ENCODE measurements around the gene MDM2. TPM values are rescaled to one million over a fixed set of nuclear protein-coding genes. Genes with fewer than 3 reads are reported as not detected.
"Not testable (repeated sequence)": the region's sequence is repeated elsewhere in the genome, so short reads cannot be mapped to it uniquely, and the experiment has no call there.

Gene MDM2
- total RNA-seq, 2 experiments from 2014 or later, result 143 to 318 TPM

GRCh38 chr12:68815928-68816800 lies 8.2 kb downstream of the MDM2 start:
- CTCF ChIA-PET (ENCODE audit: unreplicated experiment), result interaction anchor here (0.6 kb wide), 1 partner anchor 457 kb away, joined by 3 read pairs; no protein-coding TSS in a partner anchor
- POLR2A ChIA-PET, result interaction anchor here (0.6 to 1.6 kb wide), 13 partner anchors 8 to 968 kb away, joined by 3 to 7 read pairs (median 4); partner anchors contain the start of gene MDM2

DNA sequence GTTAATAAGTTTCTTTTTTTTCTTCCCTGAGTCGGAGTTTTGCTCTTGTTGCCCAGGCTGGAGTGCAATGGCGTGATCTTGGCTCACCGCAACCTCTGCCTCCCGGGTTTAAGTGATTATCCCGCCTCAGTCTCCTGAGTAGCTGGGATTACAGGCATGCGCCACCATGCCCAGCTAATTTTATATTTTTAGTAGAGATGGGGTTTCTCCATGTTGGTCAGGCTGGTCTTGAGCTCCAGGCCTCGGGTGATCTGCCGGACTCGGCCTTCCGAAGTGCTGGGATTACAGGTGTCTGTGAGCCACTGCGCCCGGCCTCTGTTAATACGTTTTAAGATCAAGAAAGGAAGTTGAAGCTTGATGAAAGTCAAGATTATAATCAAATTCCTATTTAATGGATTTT lies 11.5 kb downstream of the MDM2 start:
- H3K4me1 ChIP-seq (ENCODE audit: insufficient read depth, low read length, poor library complexity, severe bottlenecking), result peaks cover 19% of the 10 kb centered on the region
- H3K9me2 ChIP-seq (ENCODE audit: insufficient read depth, low read length); H2AFZ ChIP-seq (ENCODE audit: low read length); H3K27ac ChIP-seq (ENCODE audit: low read depth, low read length, poor library complexity, severe bottlenecking); intact Hi-C loops (cut with micrococcal nuclease; ENCODE audit: unreplicated experiment); DNase-seq (ENCODE audit: low spot score); H3K9me3 ChIP-seq (ENCODE audit: low read length); BruUV-seq (replicated peaks); CTCF ChIA-PET (ENCODE audit: unreplicated experiment); H3K4me2 ChIP-seq (ENCODE audit: low read length); H3K4me3 ChIP-seq (ENCODE audit: low read depth, low read length, poor library complexity, severe bottlenecking): not testable (repeated sequence)
- H4K20me1 ChIP-seq (ENCODE audit: insufficient read depth, low read length), result peaks cover 56% of the 10 kb centered on the region
- POLR2A ChIA-PET, result interaction anchor here (0.6 to 1.9 kb wide), 7 partner anchors 9 to 54 kb away, joined by 3 to 7 read pairs (median 3); no protein-coding TSS in a partner anchor
- H3K79me2 ChIP-seq (ENCODE audit: insufficient read depth, low read depth, low read length), result peaks cover 98% of the 10 kb centered on the region
- peaks cover 97% of the 10 kb centered on the region for H3K36me3 ChIP-seq (ENCODE audit: insufficient read depth, low read length)

More at GRCh38 chr12:68815928-68816800, 8.2 kb downstream of the MDM2 start:
- Histone ChIP-seq H3K79me2 (ENCODE audit: insufficient read depth, low read depth, low read length) (peaks cover 98% of the 10 kb centered on the region), H3K9me3 (ENCODE audit: low read length) (no peaks in the 10 kb centered on the region), H3K4me1 (ENCODE audit: insufficient read depth, low read length, poor library complexity, severe bottlenecking) (peaks cover 50% of the 10 kb centered on the region), H3K4me3 (ENCODE audit: low read depth, low read length, poor library complexity, severe bottlenecking) (no peak overlapping the region), H2AFZ (ENCODE audit: low read length) (no peak overlapping the region), H3K9me2 (ENCODE audit: insufficient read depth, low read length) (no peaks in the 10 kb centered on the region), H4K20me1 (ENCODE audit: insufficient read depth, low read length) (peaks cover 44% of the 10 kb centered on the region), H3K4me2 (ENCODE audit: low read length) (no peak overlapping the region), H3K36me3 (ENCODE audit: insufficient read depth, low read length) (peaks cover 95% of the 10 kb centered on the region), H3K27ac (ENCODE audit: low read depth, low read length, poor library complexity, severe bottlenecking) (no peak overlapping the region)
- no peak for DNase-seq (ENCODE audit: low spot score)
- no TSS peak for BruUV-seq (replicated peaks)
- TF ChIP-seq CTCF (conservative IDR thresholded peaks at IDR 0.05; ENCODE audit: low read length) (no peak), EZH2phosphoT487 (IDR thresholded peaks at IDR 0.05; ENCODE audit: borderline replicate concordance, low read depth, low read length) (no peak)
- intact Hi-C loops (cut with micrococcal nuclease; ENCODE audit: unreplicated experiment), result no loop called here

GRCh38 chr12:68821357-68822188 lies 13.6 kb downstream of the MDM2 start:
- Histone ChIP-seq H4K20me1 (ENCODE audit: insufficient read depth, low read length) (peaks cover 47% of the 10 kb centered on the region), H3K4me2 (ENCODE audit: low read length) (no peak overlapping the region), H3K4me1 (ENCODE audit: insufficient read depth, low read length, poor library complexity, severe bottlenecking) (peaks cover 6% of the 10 kb centered on the region), H3K36me3 (ENCODE audit: insufficient read depth, low read length) (peaks cover 97% of the 10 kb centered on the region), H3K27ac (ENCODE audit: low read depth, low read length, poor library complexity, severe bottlenecking) (no peak overlapping the region), H3K79me2 (ENCODE audit: insufficient read depth, low read depth, low read length) (peaks cover 89% of the 10 kb centered on the region), H2AFZ (ENCODE audit: low read length) (no peak overlapping the region), H3K9me2 (ENCODE audit: insufficient read depth, low read length) (no peaks in the 10 kb centered on the region), H3K9me3 (ENCODE audit: low read length) (no peaks in the 10 kb centered on the region), H3K4me3 (ENCODE audit: low read depth, low read length, poor library complexity, severe bottlenecking) (no peak overlapping the region)
- no peak for DNase-seq (ENCODE audit: low spot score)
- TF ChIP-seq CTCF (conservative IDR thresholded peaks at IDR 0.05; ENCODE audit: low read length) (no peak), EZH2phosphoT487 (IDR thresholded peaks at IDR 0.05; ENCODE audit: borderline replicate concordance, low read depth, low read length) (no peak)
- ChIA-PET CTCF (ENCODE audit: unreplicated experiment) (no interaction called here), POLR2A (interaction anchor here (0.6 to 1.8 kb wide), 9 partner anchors 8 to 15 kb away, joined by 3 to 5 read pairs (median 4); no protein-coding TSS in a partner anchor)
- no TSS peak for BruUV-seq (replicated peaks)
- intact Hi-C loops (cut with micrococcal nuclease; ENCODE audit: unreplicated experiment), result no loop called here

Measured in OCI-LY7 (cell line).